Panc1 (cell line): ENCODE data around the gene CFAP299.

ENCODE experiments used
- CTCF ChIP-seq: fragments of 450-650 bp; IDR thresholded peaks from 2 replicates; pipeline ENCODE4 v1.5.1; 2017; ENCODE audit warnings: mild to moderate bottlenecking
- POLR2AphosphoS5 ChIP-seq: IDR thresholded peaks from 2 replicates; pipeline ENCODE4 v1.6.1; 2012; ENCODE audit warnings: mild to moderate bottlenecking, low read depth, low read length, moderate library complexity
- REST ChIP-seq, 2 experiments: IDR thresholded peaks; 2 replicates each; pipeline ENCODE4 v1.6.1; 2011 to 2012; ENCODE audit warnings: low read depth in 2 of 2, control low read depth in 1 of 2, low read length in 1 of 2, mild to moderate bottlenecking in 1 of 2, moderate library complexity in 1 of 2; ENCODE audit not compliant: insufficient read depth in 1 of 2
- SIN3A ChIP-seq: IDR thresholded peaks from 2 replicates; pipeline ENCODE4 v1.6.1; 2012; ENCODE audit warnings: low read depth, mild to moderate bottlenecking, low read length, moderate library complexity, borderline replicate concordance; ENCODE audit not compliant: insufficient read depth

GRCh38 chr4:80370635-80371034, 35.1 kb downstream of the CFAP299 start:
- TF ChIP-seq CTCF, result no peak
- no peak for TF ChIP-seq REST (IDR thresholded peaks at IDR 0.05; ENCODE audit: insufficient read depth in 1 of 2, low read depth in 2 of 2, low read length in 1 of 2)
- no peak for TF ChIP-seq POLR2AphosphoS5
- TF ChIP-seq SIN3A, result no peak
